NCI-H748 (cell line): ENCODE results near the gene PM20D1.

ENCODE experiments used
- DNase-seq: peaks from one replicate; lab custom pipeline; 2025; ENCODE audit not compliant: unreplicated experiment; lab: John Stamatoyannopoulos, UW

Gene PM20D1

GRCh38 chr1:205780335-205780734 lies 69.6 kb downstream of the PM20D1 start:
- no peak for DNase-seq
